GM18870 (cell line): ENCODE measurements around the gene SYNC.

Experiments
- ATAC-seq: cut with Tn5 transposase; IDR thresholded peaks from one replicate; pipeline ENCODE4 v1.9.1; 2021; ENCODE audit warnings: moderate library complexity; ENCODE audit not compliant: unreplicated experiment

SYNC gene

GRCh38 chr1:32702599-32703478 is at the start of gene SYNC:
Gene SYNC, minus strand, starts transcription at chr1:32702770. Its CDS starts 110 bp downstream, at chr1:32702660.
- no peak for ATAC-seq

GRCh38 chr1:32749771-32750170 is 47.2 kb upstream of the SYNC start:
- ATAC-seq: no peak

- ATAC-seq: no peak
Observed at GRCh38 chr1:32749332-32749731, 46.8 kb upstream of the SYNC start.

GRCh38 chr1:32748926-32749325 is 46.4 kb upstream of the SYNC start:
- ATAC-seq: no peak

GRCh38 chr1:32748348-32748747 is 45.8 kb upstream of the SYNC start:
- no peak for ATAC-seq

- ATAC-seq: no peak
Observed at GRCh38 chr1:32746130-32746529, 43.6 kb upstream of the SYNC start.

GRCh38 chr1:32744071-32744425 is 41.5 kb upstream of the SYNC start:
- ATAC-seq: no peak

- ATAC-seq: no peak
Observed at GRCh38 chr1:32743380-32744070, 41.0 kb upstream of the SYNC start.

- ATAC-seq: no peak
Observed at GRCh38 chr1:32742956-32743355, 40.4 kb upstream of the SYNC start.

- no peak for ATAC-seq
Observed at GRCh38 chr1:32742199-32742947, 39.8 kb upstream of the SYNC start.

GRCh38 chr1:32741413-32742198 is 39.0 kb upstream of the SYNC start:
- no peak for ATAC-seq

GRCh38 chr1:32741059-32741412 is 38.5 kb upstream of the SYNC start:
- ATAC-seq: no peak

GRCh38 chr1:32736812-32737791 is 34.5 kb upstream of the SYNC start:
- ATAC-seq: no peak

GRCh38 chr1:32733582-32734321 is 31.2 kb upstream of the SYNC start:
- no peak for ATAC-seq

GRCh38 chr1:32729254-32730046 is 26.9 kb upstream of the SYNC start:
- ATAC-seq: no peak

GRCh38 chr1:32728413-32729077 is 26.0 kb upstream of the SYNC start:
- no peak for ATAC-seq

- ATAC-seq: no peak
Observed at GRCh38 chr1:32727876-32728275, 25.3 kb upstream of the SYNC start.

- no peak for ATAC-seq
Observed at GRCh38 chr1:32725615-32725982, 23.0 kb upstream of the SYNC start.
